Suprapubic skin (tissue), 3 donors: ENCODE data around the gene ACTR3C.

ENCODE experiments used
- EP300 ChIP-seq: sonication (generic); formaldehyde crosslinking; IDR thresholded peaks from one replicate; pipeline ENCODE4 v1.6.1; 2017; ENCODE audit warnings: antibody characterized with exemption
- TF ChIP-seq, protein P1 (sequence below), 2 donors: fragments of 200-600 bp in 1 of 2; fragments of 450-650 bp in 1 of 2; sonication (generic) in 1 of 2; IDR thresholded peaks; one replicate each; pipeline ENCODE4 v1.5.1; 2016 to 2019; ENCODE audit warnings: antibody characterized with exemption in 2 of 2, mild to moderate bottlenecking in 1 of 2, moderate library complexity in 1 of 2

DNA sequence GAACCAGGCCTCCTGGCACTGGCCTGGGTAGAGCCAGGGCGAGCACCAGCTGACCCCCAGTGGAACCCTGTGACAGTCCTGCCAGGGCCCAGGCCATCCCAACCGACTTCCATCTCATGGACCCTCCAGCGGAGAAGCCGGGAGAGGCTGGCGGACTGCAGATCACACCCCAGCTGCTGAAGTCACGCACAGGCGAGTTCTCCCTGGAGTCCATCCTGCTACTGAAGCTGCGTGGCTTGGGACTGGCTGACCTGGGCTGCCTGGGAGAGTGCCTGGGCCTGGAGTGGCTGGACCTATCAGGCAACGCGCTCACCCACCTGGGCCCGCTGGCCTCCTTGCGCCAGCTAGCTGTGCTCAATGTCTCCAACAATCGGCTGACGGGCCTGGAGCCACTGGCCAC lies 13.4 kb upstream of the ACTR3C start:
- TF ChIP-seq, protein P1, sequence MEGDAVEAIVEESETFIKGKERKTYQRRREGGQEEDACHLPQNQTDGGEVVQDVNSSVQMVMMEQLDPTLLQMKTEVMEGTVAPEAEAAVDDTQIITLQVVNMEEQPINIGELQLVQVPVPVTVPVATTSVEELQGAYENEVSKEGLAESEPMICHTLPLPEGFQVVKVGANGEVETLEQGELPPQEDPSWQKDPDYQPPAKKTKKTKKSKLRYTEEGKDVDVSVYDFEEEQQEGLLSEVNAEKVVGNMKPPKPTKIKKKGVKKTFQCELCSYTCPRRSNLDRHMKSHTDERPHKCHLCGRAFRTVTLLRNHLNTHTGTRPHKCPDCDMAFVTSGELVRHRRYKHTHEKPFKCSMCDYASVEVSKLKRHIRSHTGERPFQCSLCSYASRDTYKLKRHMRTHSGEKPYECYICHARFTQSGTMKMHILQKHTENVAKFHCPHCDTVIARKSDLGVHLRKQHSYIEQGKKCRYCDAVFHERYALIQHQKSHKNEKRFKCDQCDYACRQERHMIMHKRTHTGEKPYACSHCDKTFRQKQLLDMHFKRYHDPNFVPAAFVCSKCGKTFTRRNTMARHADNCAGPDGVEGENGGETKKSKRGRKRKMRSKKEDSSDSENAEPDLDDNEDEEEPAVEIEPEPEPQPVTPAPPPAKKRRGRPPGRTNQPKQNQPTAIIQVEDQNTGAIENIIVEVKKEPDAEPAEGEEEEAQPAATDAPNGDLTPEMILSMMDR (IDR thresholded peaks at IDR 0.05) = no peak
- TF ChIP-seq EP300 = no peak
